Erythroblast (primary cell): ENCODE data around the gene TMEM132C.

Experiments
- GATA1 ChIP-seq: IDR thresholded peaks from 2 replicates; pipeline ENCODE4 v1.6.1; 2011; ENCODE audit warnings: low read depth, mild to moderate bottlenecking, control low read depth, low read length, moderate library complexity
- POLR2A ChIP-seq: IDR thresholded peaks from 2 replicates; pipeline ENCODE4 v1.6.1; 2011; ENCODE audit warnings: mild to moderate bottlenecking, low read length

DNA sequence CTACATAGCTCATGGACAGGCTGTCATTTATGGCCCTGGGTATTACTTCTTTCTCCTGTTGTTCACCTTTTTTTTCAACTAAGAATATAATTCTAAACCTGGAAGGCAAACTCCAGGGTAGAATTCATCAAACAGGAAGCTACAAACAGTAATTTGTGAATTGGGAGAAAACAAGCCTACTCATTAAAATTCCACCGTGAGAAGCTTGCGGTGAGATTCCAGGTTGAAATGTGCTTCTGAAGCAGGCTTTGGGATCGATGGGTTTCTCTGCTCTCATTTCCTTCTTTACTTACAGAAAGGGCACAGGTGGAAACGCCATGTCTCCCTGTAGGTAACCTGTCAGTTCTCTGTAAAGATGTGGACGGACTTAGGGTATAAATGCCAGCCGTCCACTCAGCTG lies 257.5 kb downstream of the TMEM132C start:
- TF ChIP-seq POLR2A (no peak), GATA1 (no peak)
